Right lobe of liver (tissue), 4 donors: ENCODE measurements around the gene ESPN.
A peak's percentile ranks its signal among the peaks of the same experiment; 100 is the strongest.

Experiments used
- CTCF ChIP-seq, 4 donors: fragments of 200-600 bp in 3 of 4; fragments of 450-650 bp in 1 of 4; IDR thresholded peaks; one replicate each; pipeline versions ENCODE4 v1.5.1 to v1.8.0; 2016 to 2022; ENCODE audit warnings: antibody characterized with exemption in 4 of 4, mild to moderate bottlenecking in 2 of 4
- POLR2A ChIP-seq: fragments of 450-650 bp; IDR thresholded peaks from one replicate; pipeline ENCODE4 v1.6.1; 2017; ENCODE audit warnings: antibody characterized with exemption, mild to moderate bottlenecking
- donor health status: DM: no; HTN: no; CAD: no.
- donor health status: DM: no; HTN: no; CAD: no.
- donor health status: DM: no; HTN: yes; CAD: no.

GRCh38 chr1:6486433-6487011 is 61.9 kb downstream of the ESPN start:
- peak; percentile 84 to 88 (median 86) for TF ChIP-seq CTCF (IDR thresholded peaks at IDR 0.05)
- TF ChIP-seq POLR2A = no peak
